Panc1 (cell line): ENCODE measurements around the gene NCOR2. TPM values are rescaled to one million over a fixed set of nuclear protein-coding genes. Genes with fewer than 3 reads are reported as not detected.

Source experiments
- ATAC-seq: fragments of 200-7000 bp; cut with Tn5 transposase; 2 replicates; pipeline ENCODE4 v1.9.1; 2020; ENCODE audit warnings: mild to moderate bottlenecking, moderate library complexity
- BruUV-seq: library from RNA; stranded (reverse); fragments of 400-500 nt; replicated peaks from 2 replicates; lab custom pipeline; 2021; lab: Mats Ljungman, UMichigan
- CTCF ChIA-PET: fragments of 300-600 bp; sonication (Branson Sonifier 250); formaldehyde crosslinking; loops from one replicate; lab custom pipeline; 2022; ENCODE audit warnings: antibody characterized with exemption; lab: Charles Lee
- POLR2A ChIA-PET: fragments of 300-600 bp; sonication (Branson Sonifier 250); formaldehyde crosslinking; loops from one replicate; lab custom pipeline; 2022; ENCODE audit warnings: antibody characterized with exemption; lab: Charles Lee
- DNase-seq: peaks from one replicate; pipeline ENCODE4 v3.0.0-alpha.2; 2010; ENCODE audit warnings: low read depth, low spot score
- H3K27ac ChIP-seq: 2 replicates; pipeline ENCODE4 v1.5.1; 2011; ENCODE audit warnings: mild to moderate bottlenecking, low read length, inconsistent platforms
- H3K27me3 ChIP-seq: fragments of 200-500 bp; sonication (Bioruptor generic); 2 replicates; pipeline ENCODE4 v1.6.0; 2014; ENCODE audit warnings: low read length, inconsistent platforms; ENCODE audit not compliant: control insufficient read depth, insufficient read depth
- H3K36me3 ChIP-seq: fragments of 200-500 bp; sonication (Bioruptor generic); 2 replicates; pipeline ENCODE4 v1.5.1; 2014; ENCODE audit warnings: inconsistent platforms, mild to moderate bottlenecking, low read length, moderate library complexity; ENCODE audit not compliant: control insufficient read depth, insufficient read depth
- H3K4me1 ChIP-seq: 2 replicates; pipeline ENCODE4 v1.5.1; 2011; ENCODE audit warnings: inconsistent platforms, mild to moderate bottlenecking, low read length, moderate library complexity; ENCODE audit not compliant: control insufficient read depth, insufficient read depth
- H3K4me3 ChIP-seq, 2 experiments: 2 replicates each; pipeline ENCODE4 v1.5.1; 2011 to 2012; ENCODE audit warnings: low read depth in 2 of 2, low read length in 2 of 2, mild to moderate bottlenecking in 2 of 2, inconsistent platforms in 1 of 2, moderate library complexity in 1 of 2
- H3K9me3 ChIP-seq: fragments of 200-500 bp; sonication (Bioruptor generic); 2 replicates; pipeline ENCODE4 v1.5.1; 2014; ENCODE audit warnings: low read depth, mild to moderate bottlenecking, inconsistent platforms, low read length, moderate library complexity; ENCODE audit not compliant: control insufficient read depth, insufficient read depth
- POLR2AphosphoS5 ChIP-seq: IDR thresholded peaks from 2 replicates; pipeline ENCODE4 v1.6.1; 2012; ENCODE audit warnings: mild to moderate bottlenecking, low read depth, low read length, moderate library complexity
- SIN3A ChIP-seq: IDR thresholded peaks from 2 replicates; pipeline ENCODE4 v1.6.1; 2012; ENCODE audit warnings: low read depth, mild to moderate bottlenecking, low read length, moderate library complexity, borderline replicate concordance; ENCODE audit not compliant: insufficient read depth
- TCF7L2 ChIP-seq: IDR thresholded peaks from 2 replicates; pipeline ENCODE4 v1.6.1; 2011; ENCODE audit warnings: mild to moderate bottlenecking, low read depth, low read length, inconsistent platforms
- in situ Hi-C: cut with HindIII; loops from 2 replicates; pipeline ENCODE4 v1.10.0; 2016; ENCODE audit warnings: low sequenced_read_pairs, low pct_unique_long_range_greater_than_20kb
- intact Hi-C: fragments of 100-400 bp; cut with micrococcal nuclease; formaldehyde crosslinking; loops from one replicate; pipeline ENCODE4 v1.10.0; 2022; ENCODE audit not compliant: unreplicated experiment
- total RNA-seq: library from RNA; stranded (reverse); gene quantifications from one replicate; pipeline ENCODE4 v1.2.1, GENCODE V29; 2021; ENCODE audit not compliant: unreplicated experiment
- TF ChIP-seq, protein P1 (sequence below), 2 experiments: IDR thresholded peaks; 2 replicates each; pipeline ENCODE4 v1.6.1; 2011 to 2012; ENCODE audit warnings: low read depth in 2 of 2, control low read depth in 1 of 2, low read length in 1 of 2, mild to moderate bottlenecking in 1 of 2, moderate library complexity in 1 of 2; ENCODE audit not compliant: insufficient read depth in 1 of 2
- TF ChIP-seq, protein P2 (sequence below): fragments of 450-650 bp; IDR thresholded peaks from 2 replicates; pipeline ENCODE4 v1.5.1; 2017; ENCODE audit warnings: mild to moderate bottlenecking

The NCOR2 gene
- total RNA-seq, 1 experiment from 2014 or later, result 461 TPM

DNA sequence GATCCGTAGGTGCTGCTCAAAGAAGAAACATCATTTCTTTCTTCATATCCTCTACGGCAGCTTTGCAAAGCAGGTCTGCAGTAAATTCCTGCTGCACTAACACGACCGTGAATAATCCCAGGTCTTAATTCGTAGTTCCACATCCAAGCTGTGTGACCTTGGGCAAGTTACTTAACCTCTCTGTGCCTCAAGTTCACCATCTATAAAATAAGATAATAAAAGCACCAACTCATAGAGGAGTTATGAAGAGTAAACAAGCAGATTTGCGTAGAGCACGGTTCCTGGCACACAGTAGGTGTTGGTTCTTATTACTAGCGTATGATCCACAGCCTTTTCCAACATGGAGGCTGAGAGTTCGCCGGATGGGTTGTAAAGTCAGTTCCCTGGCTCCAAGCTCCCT, 3.6 kb downstream of the NCOR2 start:
- peaks cover 60% of the 10 kb centered on the region for H3K4me1 ChIP-seq
- H3K36me3 ChIP-seq, result no peaks in the 10 kb centered on the region; the same call in 1 of the 2 replicates
- no peak for DNase-seq
- ChIA-PET CTCF (interaction anchor here (0.7 kb wide), 1 partner anchor 115 kb away, joined by 6 read pairs; no protein-coding TSS in a partner anchor), POLR2A (no interaction called here)
- in situ Hi-C loops (no loop called here), intact Hi-C loops (loop anchor here (10.0 kb wide), 3 partner anchors 161 to 201 kb away; no protein-coding TSS in a partner anchor)
- no peaks in the 10 kb centered on the region for H3K27me3 ChIP-seq
- H3K4me3 ChIP-seq, result peak overlapping the region; percentile 17 to 84
- no peak for TF ChIP-seq POLR2AphosphoS5
- no peak for ATAC-seq
- H3K9me3 ChIP-seq, result no peaks in the 10 kb centered on the region
- BruUV-seq, result no TSS peak
- H3K27ac ChIP-seq, result peak overlapping the region; percentile 80

DNA sequence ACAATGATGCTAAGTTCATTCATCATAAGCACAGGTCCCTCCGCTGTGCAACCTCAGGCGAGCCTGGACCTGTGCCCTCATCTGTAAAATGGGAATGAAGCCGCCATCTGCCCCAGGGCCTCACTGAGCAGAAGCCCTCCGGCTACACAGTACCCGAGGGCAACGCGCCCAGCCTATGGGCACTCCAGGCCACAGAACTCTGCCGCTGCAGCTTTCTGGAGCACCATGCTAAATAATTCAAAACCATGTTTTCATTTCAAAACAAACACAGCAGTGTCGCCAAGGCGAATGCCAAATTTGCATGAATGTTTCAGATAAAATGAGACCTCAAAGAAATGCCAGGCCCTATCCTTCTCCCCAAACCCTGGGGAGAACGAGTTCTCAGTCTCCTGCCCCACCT, 4.0 kb downstream of the NCOR2 start:
- TF ChIP-seq POLR2AphosphoS5 (no peak), SIN3A (no peak), TCF7L2 (no peak)
- TF ChIP-seq, protein P1, sequence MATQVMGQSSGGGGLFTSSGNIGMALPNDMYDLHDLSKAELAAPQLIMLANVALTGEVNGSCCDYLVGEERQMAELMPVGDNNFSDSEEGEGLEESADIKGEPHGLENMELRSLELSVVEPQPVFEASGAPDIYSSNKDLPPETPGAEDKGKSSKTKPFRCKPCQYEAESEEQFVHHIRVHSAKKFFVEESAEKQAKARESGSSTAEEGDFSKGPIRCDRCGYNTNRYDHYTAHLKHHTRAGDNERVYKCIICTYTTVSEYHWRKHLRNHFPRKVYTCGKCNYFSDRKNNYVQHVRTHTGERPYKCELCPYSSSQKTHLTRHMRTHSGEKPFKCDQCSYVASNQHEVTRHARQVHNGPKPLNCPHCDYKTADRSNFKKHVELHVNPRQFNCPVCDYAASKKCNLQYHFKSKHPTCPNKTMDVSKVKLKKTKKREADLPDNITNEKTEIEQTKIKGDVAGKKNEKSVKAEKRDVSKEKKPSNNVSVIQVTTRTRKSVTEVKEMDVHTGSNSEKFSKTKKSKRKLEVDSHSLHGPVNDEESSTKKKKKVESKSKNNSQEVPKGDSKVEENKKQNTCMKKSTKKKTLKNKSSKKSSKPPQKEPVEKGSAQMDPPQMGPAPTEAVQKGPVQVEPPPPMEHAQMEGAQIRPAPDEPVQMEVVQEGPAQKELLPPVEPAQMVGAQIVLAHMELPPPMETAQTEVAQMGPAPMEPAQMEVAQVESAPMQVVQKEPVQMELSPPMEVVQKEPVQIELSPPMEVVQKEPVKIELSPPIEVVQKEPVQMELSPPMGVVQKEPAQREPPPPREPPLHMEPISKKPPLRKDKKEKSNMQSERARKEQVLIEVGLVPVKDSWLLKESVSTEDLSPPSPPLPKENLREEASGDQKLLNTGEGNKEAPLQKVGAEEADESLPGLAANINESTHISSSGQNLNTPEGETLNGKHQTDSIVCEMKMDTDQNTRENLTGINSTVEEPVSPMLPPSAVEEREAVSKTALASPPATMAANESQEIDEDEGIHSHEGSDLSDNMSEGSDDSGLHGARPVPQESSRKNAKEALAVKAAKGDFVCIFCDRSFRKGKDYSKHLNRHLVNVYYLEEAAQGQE (IDR thresholded peaks at IDR 0.05; ENCODE audit: insufficient read depth in 1 of 2, low read depth in 2 of 2, low read length in 1 of 2), result no peak
- TF ChIP-seq, protein P2, sequence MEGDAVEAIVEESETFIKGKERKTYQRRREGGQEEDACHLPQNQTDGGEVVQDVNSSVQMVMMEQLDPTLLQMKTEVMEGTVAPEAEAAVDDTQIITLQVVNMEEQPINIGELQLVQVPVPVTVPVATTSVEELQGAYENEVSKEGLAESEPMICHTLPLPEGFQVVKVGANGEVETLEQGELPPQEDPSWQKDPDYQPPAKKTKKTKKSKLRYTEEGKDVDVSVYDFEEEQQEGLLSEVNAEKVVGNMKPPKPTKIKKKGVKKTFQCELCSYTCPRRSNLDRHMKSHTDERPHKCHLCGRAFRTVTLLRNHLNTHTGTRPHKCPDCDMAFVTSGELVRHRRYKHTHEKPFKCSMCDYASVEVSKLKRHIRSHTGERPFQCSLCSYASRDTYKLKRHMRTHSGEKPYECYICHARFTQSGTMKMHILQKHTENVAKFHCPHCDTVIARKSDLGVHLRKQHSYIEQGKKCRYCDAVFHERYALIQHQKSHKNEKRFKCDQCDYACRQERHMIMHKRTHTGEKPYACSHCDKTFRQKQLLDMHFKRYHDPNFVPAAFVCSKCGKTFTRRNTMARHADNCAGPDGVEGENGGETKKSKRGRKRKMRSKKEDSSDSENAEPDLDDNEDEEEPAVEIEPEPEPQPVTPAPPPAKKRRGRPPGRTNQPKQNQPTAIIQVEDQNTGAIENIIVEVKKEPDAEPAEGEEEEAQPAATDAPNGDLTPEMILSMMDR, result no peak
- Histone ChIP-seq H3K4me1 (peaks cover 60% of the 10 kb centered on the region), H3K27me3 (no peaks in the 10 kb centered on the region), H3K9me3 (no peaks in the 10 kb centered on the region), H3K4me3 (peak overlapping the region; percentile 7 to 10; a peak in 2 of 4 replicates), H3K36me3 (no peaks in the 10 kb centered on the region; the same call in 1 of the 2 replicates), H3K27ac (peak overlapping the region; percentile 80)
- TSS peak; percentile 47 for BruUV-seq
- intact Hi-C loops, result loop anchor here (10.0 kb wide), 3 partner anchors 161 to 201 kb away; no protein-coding TSS in a partner anchor
- in situ Hi-C loops, result no loop called here
- ChIA-PET POLR2A (interaction anchor here (0.5 kb wide), 1 partner anchor 1003 kb away, joined by 3 read pairs; no protein-coding TSS in a partner anchor), CTCF (no interaction called here)
- ATAC-seq (no peak), DNase-seq (no peak)

DNA sequence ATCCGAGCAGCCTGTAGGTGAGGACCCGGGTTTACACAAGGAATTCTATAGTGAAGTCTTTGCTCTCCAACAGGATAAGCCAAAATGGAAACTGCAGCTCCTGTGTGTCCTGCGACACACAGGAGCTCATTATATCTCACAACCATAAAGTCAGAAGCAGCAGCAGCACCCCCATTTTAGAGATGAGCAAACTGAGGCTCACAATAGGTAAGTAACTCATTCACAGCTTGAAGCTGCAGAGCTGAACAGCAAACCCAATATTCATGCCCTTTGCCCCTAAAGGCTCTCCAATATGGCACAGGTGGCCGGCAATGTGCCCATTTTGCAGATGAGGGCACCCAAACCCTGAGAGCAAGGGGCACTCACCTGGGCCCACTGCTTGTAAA, 4.6 kb downstream of the NCOR2 start:
- intact Hi-C loops, result loop anchor here (10.0 kb wide), 3 partner anchors 162 to 202 kb away; no protein-coding TSS in a partner anchor
- TF ChIP-seq, protein P1 (IDR thresholded peaks at IDR 0.05; ENCODE audit: insufficient read depth in 1 of 2, low read depth in 2 of 2, low read length in 1 of 2), result no peak
- TF ChIP-seq SIN3A, result no peak
- no peak for TF ChIP-seq POLR2AphosphoS5
- TF ChIP-seq TCF7L2, result no peak
- TF ChIP-seq, protein P2, result no peak
- Histone ChIP-seq H3K36me3 (no peaks in the 10 kb centered on the region; the same call in 1 of the 2 replicates), H3K4me3 (no peak overlapping the region), H3K4me1 (peaks cover 61% of the 10 kb centered on the region), H3K27ac (peak overlapping the region; percentile 80), H3K27me3 (no peaks in the 10 kb centered on the region), H3K9me3 (no peaks in the 10 kb centered on the region)
- ChIA-PET POLR2A (interaction anchor here (1.0 kb wide), 1 partner anchor 22 kb away, joined by 17 read pairs; no protein-coding TSS in a partner anchor), CTCF (no interaction called here)
- no TSS peak for BruUV-seq
- no peak for ATAC-seq
- in situ Hi-C loops, result no loop called here
- no peak for DNase-seq
